ENCODE results near the gene POLG2.

The POLG2 gene

DNA sequence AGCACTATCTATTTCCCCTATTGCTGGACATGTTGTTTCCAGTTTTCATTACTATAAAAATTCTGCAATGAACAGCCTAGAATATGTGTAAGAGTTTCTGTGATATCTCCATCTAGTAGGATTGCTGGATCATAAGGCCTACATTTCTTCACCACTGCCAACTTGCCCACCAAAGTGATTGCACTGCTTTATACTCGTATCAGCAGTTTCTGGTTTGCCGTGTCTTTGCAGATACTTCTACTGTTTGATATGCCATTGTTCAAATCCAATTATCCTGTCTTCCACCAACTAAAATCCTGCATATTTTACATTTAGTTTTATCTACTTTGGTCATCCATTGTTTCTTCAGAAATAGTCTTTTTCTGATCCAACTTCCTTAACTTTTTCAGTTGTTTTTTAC lies 31.1 kb upstream of the POLG2 start:
- H3K4me3 ChIP-seq (ENCODE audit: low read depth, low read length), result no peak overlapping the region
- no peak overlapping the region for H3K9ac ChIP-seq (ENCODE audit: low read depth, low read length)
- no peaks in the 10 kb centered on the region for H3K4me1 ChIP-seq (ENCODE audit: control insufficient read depth, insufficient read depth, low read length)
- H3K9me3 ChIP-seq (ENCODE audit: control insufficient read depth, insufficient read depth, low read length), result no peaks in the 10 kb centered on the region
- H3K36me3 ChIP-seq (ENCODE audit: control insufficient read depth, insufficient read depth, low read length), result peaks cover 44% of the 10 kb centered on the region
- H3K27me3 ChIP-seq (ENCODE audit: control insufficient read depth, insufficient read depth, low read length), result no peaks in the 10 kb centered on the region

DNA sequence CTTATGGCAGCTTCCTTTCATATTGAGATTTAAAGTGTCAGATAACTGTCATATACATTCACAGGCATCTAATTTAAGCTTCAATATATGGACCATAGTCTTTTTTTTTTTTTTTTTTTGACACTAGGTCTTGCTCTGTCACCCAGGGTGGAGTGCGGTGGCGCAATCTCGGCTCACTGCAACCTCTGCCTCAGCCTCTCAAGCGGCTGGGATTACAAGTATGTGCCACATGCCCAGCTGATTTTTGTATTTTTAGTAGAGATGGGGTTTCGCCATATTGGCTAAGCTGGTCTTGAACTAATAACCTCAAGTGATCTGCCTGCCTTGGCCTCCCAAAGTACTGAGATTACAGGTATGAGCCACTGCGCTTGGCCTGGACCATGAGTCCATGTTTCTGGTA lies 23.5 kb upstream of the POLG2 start:
- Histone ChIP-seq H3K4me3 (ENCODE audit: low read depth, low read length) (no peak overlapping the region), H3K9ac (ENCODE audit: low read depth, low read length) (no peak overlapping the region), H3K9me3 (ENCODE audit: control insufficient read depth, insufficient read depth, low read length) (no peaks in the 10 kb centered on the region), H3K36me3 (ENCODE audit: control insufficient read depth, insufficient read depth, low read length) (peaks cover 19% of the 10 kb centered on the region), H3K27me3 (ENCODE audit: control insufficient read depth, insufficient read depth, low read length) (no peaks in the 10 kb centered on the region), H3K4me1 (ENCODE audit: control insufficient read depth, insufficient read depth, low read length) (no peaks in the 10 kb centered on the region)

DNA sequence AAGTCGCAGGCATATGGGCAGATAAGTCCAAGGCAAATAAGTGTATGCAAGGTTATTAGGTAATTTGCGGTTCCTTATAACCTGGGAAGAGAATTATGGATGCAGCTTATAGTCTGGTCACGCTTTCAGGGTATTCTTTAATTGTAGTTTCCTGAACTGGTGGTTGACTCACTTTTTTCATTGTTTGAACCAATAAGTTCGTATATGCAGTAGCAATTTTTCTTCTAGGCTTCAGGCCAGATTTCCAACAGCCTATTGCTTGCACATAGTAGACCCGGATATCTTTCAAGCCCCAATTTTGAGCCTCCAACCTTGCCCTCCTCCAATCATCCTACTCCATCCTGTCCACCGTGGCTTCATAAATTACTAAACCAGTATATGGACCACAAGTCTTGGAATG lies 22.7 kb upstream of the POLG2 start:
- no peak overlapping the region for H3K9ac ChIP-seq (ENCODE audit: low read depth, low read length)
- no peaks in the 10 kb centered on the region for H3K27me3 ChIP-seq (ENCODE audit: control insufficient read depth, insufficient read depth, low read length)
- no peak overlapping the region for H3K4me3 ChIP-seq (ENCODE audit: low read depth, low read length)
- peaks cover 23% of the 10 kb centered on the region for H3K36me3 ChIP-seq (ENCODE audit: control insufficient read depth, insufficient read depth, low read length)
- no peaks in the 10 kb centered on the region for H3K4me1 ChIP-seq (ENCODE audit: control insufficient read depth, insufficient read depth, low read length)
- no peaks in the 10 kb centered on the region for H3K9me3 ChIP-seq (ENCODE audit: control insufficient read depth, insufficient read depth, low read length)

DNA sequence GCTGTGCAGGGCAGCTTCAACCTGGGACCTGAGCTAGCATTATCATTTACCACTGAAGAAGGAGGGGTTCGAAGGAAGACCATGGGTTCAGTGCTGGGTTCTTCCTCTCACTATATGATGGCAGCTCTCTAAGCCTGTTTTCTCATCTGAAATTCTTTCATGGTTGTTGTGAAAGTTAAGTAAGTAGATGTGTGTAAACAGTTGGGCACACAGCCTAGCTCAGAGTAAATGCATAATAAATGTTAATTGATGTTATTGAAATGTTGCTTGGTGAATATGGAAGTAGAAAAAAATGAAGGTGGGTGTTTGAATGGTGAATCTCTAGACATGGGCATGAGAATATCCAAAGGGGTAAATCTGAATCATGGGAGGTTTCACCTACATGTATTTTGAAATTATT lies 19.0 kb upstream of the POLG2 start:
- Histone ChIP-seq H3K9me3 (ENCODE audit: control insufficient read depth, insufficient read depth, low read length) (no peaks in the 10 kb centered on the region), H3K27me3 (ENCODE audit: control insufficient read depth, insufficient read depth, low read length) (no peaks in the 10 kb centered on the region), H3K4me1 (ENCODE audit: control insufficient read depth, insufficient read depth, low read length) (no peaks in the 10 kb centered on the region), H3K9ac (ENCODE audit: low read depth, low read length) (no peak overlapping the region), H3K36me3 (ENCODE audit: control insufficient read depth, insufficient read depth, low read length) (peaks cover 19% of the 10 kb centered on the region), H3K4me3 (ENCODE audit: low read depth, low read length) (no peak overlapping the region)

DNA sequence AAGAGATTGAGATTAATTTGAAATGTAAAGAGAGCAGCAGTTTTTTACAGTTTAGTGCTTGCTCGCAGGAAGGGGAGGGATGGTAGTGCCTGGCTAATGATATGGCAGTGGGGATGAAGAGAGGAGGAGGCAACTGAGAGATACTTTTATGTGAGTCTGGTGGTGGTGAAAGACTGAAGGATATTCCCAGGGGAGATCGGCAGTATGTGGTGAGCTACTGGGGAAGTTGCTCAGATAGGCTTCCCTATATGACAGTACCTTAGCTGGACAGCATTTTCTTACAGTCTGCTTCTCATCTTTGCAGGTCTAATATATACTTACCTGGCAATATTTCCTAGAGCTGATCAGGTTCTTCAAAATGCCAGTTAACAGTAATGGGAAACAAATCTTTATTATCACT lies 18.6 kb upstream of the POLG2 start:
- Histone ChIP-seq H3K27me3 (ENCODE audit: control insufficient read depth, insufficient read depth, low read length) (no peaks in the 10 kb centered on the region), H3K36me3 (ENCODE audit: control insufficient read depth, insufficient read depth, low read length) (peaks cover 17% of the 10 kb centered on the region), H3K4me3 (ENCODE audit: low read depth, low read length) (no peak overlapping the region), H3K9me3 (ENCODE audit: control insufficient read depth, insufficient read depth, low read length) (no peaks in the 10 kb centered on the region), H3K4me1 (ENCODE audit: control insufficient read depth, insufficient read depth, low read length) (no peaks in the 10 kb centered on the region), H3K9ac (ENCODE audit: low read depth, low read length) (no peak overlapping the region)

DNA sequence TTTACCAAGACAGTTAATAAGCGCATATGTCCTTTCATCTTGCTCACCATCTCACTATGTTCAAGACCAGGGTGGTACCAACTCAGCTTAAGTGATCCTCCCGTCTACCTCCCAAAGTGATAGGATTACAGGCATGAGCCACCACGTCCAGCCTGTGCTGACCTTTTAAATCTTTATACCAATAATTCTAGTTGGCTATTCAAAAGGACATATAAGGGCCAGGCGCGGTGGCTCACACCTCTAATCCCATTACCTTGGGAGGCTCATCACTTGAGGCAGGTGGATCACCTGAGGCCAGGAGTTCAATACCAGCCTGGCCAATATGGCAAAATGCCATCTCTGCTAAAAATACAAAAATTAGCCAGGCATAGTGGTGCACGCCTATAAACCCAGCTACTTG lies 12.3 kb upstream of the POLG2 start:
- Histone ChIP-seq H3K4me3 (ENCODE audit: low read depth, low read length) (no peak overlapping the region), H3K36me3 (ENCODE audit: control insufficient read depth, insufficient read depth, low read length) (peaks cover under 1% of the 10 kb centered on the region), H3K9ac (ENCODE audit: low read depth, low read length) (no peak overlapping the region), H3K4me1 (ENCODE audit: control insufficient read depth, insufficient read depth, low read length) (no peaks in the 10 kb centered on the region), H3K27me3 (ENCODE audit: control insufficient read depth, insufficient read depth, low read length) (no peaks in the 10 kb centered on the region), H3K9me3 (ENCODE audit: control insufficient read depth, insufficient read depth, low read length) (no peaks in the 10 kb centered on the region)

DNA sequence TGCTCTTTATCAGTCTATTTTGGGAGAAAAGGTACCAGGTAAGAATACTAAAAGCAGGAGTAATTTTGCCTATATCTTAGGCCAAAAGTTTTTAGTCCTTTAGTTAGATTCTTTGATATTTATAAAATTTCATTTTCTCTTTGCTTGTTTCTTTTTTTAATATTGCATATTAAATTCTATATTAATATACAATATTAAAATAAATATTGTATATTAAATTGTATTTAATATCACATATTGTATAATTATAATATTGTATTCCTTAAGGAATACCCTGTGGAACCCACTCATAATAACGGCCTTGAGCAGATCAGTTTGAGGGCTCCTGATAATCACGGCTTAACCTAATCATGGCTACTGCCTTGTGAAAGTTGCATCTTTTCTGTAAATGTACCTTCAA lies 11.8 kb upstream of the POLG2 start:
- no peak overlapping the region for H3K9ac ChIP-seq (ENCODE audit: low read depth, low read length)
- no peaks in the 10 kb centered on the region for H3K4me1 ChIP-seq (ENCODE audit: control insufficient read depth, insufficient read depth, low read length)
- peaks cover 6% of the 10 kb centered on the region for H3K36me3 ChIP-seq (ENCODE audit: control insufficient read depth, insufficient read depth, low read length)
- H3K9me3 ChIP-seq (ENCODE audit: control insufficient read depth, insufficient read depth, low read length), result no peaks in the 10 kb centered on the region
- no peaks in the 10 kb centered on the region for H3K27me3 ChIP-seq (ENCODE audit: control insufficient read depth, insufficient read depth, low read length)
- H3K4me3 ChIP-seq (ENCODE audit: low read depth, low read length), result peak overlapping the region; percentile 98

DNA sequence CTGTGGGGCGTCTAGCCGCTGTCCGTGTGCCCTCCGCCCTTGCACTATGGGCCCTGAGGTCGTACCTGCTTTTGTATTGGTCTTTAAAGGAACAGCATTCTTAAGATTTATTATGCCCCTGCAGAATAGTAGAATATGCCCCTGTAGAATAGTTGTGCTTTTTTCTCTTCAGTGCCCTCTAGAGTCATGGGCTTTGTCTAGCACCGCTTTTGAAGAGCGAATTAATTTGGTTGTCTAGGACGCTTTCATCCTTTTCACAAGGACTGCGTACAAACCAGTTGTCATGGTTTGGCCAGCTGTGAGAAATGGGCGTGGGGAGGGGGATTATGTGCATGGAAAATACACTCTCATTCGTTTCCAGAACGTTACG lies 10.5 kb upstream of the POLG2 start:
- peak overlapping the region; percentile 97 for H3K9ac ChIP-seq (ENCODE audit: low read depth, low read length)
- no peaks in the 10 kb centered on the region for H3K4me1 ChIP-seq (ENCODE audit: control insufficient read depth, insufficient read depth, low read length)
- H3K27me3 ChIP-seq (ENCODE audit: control insufficient read depth, insufficient read depth, low read length), result no peaks in the 10 kb centered on the region
- H3K36me3 ChIP-seq (ENCODE audit: control insufficient read depth, insufficient read depth, low read length), result peaks cover 19% of the 10 kb centered on the region
- no peaks in the 10 kb centered on the region for H3K9me3 ChIP-seq (ENCODE audit: control insufficient read depth, insufficient read depth, low read length)
- peak overlapping the region; percentile 98 for H3K4me3 ChIP-seq (ENCODE audit: low read depth, low read length)

DNA sequence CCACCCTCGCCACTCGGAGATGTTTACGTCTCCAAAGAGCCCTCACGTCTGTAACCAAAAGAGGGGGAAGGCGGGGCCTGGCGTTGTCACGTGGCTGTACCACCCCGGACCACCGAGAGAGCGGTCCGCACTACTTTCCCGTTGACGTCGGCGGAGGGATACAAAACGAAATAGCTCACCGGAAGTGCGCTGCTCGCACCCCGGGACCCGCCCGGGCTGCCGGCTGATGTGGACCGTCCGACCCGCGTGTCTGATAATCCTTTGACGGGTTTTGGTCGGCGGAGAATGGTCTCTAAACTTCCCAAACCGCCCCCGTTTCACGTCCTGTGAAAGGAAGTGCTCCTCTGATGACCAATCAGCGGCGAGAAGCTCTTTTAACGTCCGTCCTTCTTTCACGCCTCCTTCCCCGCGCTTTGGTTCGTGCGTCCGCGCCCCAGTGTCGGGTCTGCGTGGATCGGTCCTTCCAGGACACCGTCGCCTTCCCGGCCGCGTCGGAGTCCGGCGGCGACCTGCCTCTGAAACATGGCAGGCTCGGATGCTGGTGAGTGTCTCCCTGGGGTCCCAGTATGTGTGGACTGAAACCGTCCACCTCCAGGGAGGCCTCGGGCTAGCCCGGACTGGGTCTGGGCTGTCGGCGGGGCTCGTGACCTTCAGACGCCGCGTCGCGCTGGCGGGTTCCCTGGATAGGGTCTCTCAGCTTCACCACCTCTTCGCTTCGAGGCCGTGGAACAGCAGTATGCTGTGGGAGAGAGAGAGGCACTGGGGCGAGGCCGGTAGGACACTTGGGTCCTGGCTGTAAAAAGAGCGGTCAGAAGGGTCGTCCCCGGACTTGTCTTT lies 9.9 kb upstream of the POLG2 start, which contains the start of gene CEP95:
Gene CEP95 (plus strand): TSS at position 402 of the 837 bp plus-strand sequence. CDS start 121 bp downstream, at position 523.
- Histone ChIP-seq H3K9ac (ENCODE audit: low read depth, low read length) (peak within 1 kb of the TSS; percentile 100), H3K36me3 (ENCODE audit: control insufficient read depth, insufficient read depth, low read length) (peaks cover 25% of the 10 kb centered on the region), H3K27me3 (ENCODE audit: control insufficient read depth, insufficient read depth, low read length) (no peaks in the 10 kb centered on the region), H3K9me3 (ENCODE audit: control insufficient read depth, insufficient read depth, low read length) (no peaks in the 10 kb centered on the region), H3K4me3 (ENCODE audit: low read depth, low read length) (peak within 1 kb of the TSS; percentile 98), H3K4me1 (ENCODE audit: control insufficient read depth, insufficient read depth, low read length) (no peaks in the 10 kb centered on the region)

DNA sequence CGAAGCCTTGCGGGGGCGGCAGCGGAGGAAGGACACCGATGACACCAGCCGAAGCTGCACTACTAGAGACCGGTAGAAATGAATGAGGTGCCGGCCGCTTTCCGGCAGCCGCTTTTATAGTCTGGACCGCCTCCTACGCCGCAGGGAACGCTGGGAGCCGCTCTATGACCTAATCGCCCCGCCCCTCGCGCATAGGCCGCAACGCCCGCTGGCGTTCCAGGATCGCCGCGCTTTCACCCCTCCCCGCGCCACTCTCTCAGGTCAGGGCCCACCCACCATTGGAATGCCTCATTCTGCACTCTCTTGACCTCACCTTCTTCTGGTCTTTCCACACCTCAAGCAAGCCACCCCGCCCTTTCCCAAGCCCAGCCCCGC lies 9.3 kb upstream of the POLG2 start, which contains the start of gene DDX5:
Gene DDX5 (minus strand): TSS at position 89 of the 375 bp plus-strand sequence. CDS start 170 bp downstream, outside the sequence.
- Histone ChIP-seq H3K36me3 (ENCODE audit: control insufficient read depth, insufficient read depth, low read length) (peaks cover 30% of the 10 kb centered on the region), H3K9me3 (ENCODE audit: control insufficient read depth, insufficient read depth, low read length) (no peaks in the 10 kb centered on the region), H3K4me3 (ENCODE audit: low read depth, low read length) (peak within 1 kb of the TSS; percentile 98), H3K4me1 (ENCODE audit: control insufficient read depth, insufficient read depth, low read length) (no peaks in the 10 kb centered on the region), H3K9ac (ENCODE audit: low read depth, low read length) (peak within 1 kb of the TSS; percentile 100), H3K27me3 (ENCODE audit: control insufficient read depth, insufficient read depth, low read length) (no peaks in the 10 kb centered on the region)

DNA sequence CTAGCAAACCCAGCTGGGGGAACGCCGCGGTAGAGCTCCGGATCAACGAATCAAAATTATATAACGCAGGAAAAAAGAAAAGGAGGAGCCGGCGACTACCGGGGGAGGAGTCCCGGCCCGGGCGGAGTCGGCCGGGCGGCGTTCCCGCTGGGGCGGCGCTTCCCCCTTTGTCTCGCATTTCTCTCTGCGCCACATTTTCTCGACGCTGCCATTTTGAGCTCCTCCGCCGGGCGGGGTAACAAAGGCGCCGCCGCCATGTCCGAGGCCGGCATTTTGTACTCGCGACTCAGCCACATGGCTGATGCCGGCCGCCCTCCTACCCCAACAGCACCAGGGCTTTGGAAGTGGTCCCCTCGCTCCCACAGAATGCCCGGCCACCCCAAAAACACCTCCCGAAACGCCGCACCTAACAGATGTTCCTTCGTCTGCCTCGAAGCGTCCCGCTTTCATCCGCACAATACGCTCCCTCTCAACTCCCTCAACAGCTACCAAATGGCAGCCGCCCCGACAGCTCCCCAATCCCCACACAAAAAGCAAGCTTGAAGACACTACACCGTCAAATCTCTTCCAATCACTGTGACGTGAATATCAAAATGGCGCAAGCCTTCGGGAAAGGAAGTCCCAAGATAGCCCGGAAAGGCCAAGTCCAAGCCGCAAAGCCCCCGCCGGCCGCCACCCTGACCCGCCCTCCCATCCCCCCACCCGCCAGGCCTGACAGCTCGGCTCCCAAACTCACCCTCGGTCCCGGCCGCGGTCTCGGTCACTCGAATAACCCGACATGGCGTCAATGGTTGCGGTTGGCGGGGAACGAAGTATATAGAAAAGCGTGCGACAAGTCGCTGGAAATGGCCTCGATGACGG lies 8.7 kb upstream of the POLG2 start:
- no peaks in the 10 kb centered on the region for H3K9me3 ChIP-seq (ENCODE audit: control insufficient read depth, insufficient read depth, low read length)
- no peaks in the 10 kb centered on the region for H3K4me1 ChIP-seq (ENCODE audit: control insufficient read depth, insufficient read depth, low read length)
- peak overlapping the region; percentile 98 for H3K4me3 ChIP-seq (ENCODE audit: low read depth, low read length)
- H3K9ac ChIP-seq (ENCODE audit: low read depth, low read length), result peak overlapping the region; percentile 100
- H3K36me3 ChIP-seq (ENCODE audit: control insufficient read depth, insufficient read depth, low read length), result peaks cover 36% of the 10 kb centered on the region
- H3K27me3 ChIP-seq (ENCODE audit: control insufficient read depth, insufficient read depth, low read length), result no peaks in the 10 kb centered on the region

Data from iPS-15b (cell line).